A673 (cell line): Measurements from ENCODE around the gene MAN1C1. TPM values are rescaled to one million over a fixed set of nuclear protein-coding genes. Genes with fewer than 3 reads are reported as not detected.

Source experiments
- BruUV-seq: library from RNA; stranded (reverse); fragments of 400-500 nt; replicated peaks from 2 replicates; lab custom pipeline; 2021; lab: Mats Ljungman, UMichigan
- CTCF ChIA-PET: fragments of 300-600 bp; sonication (Branson Sonifier 250); formaldehyde crosslinking; loops from one replicate; lab custom pipeline; 2022; ENCODE audit warnings: antibody characterized with exemption; lab: Charles Lee
- POLR2A ChIA-PET: fragments of 300-600 bp; sonication (Branson Sonifier 250); formaldehyde crosslinking; loops from one replicate; lab custom pipeline; 2022; ENCODE audit warnings: antibody characterized with exemption; ENCODE audit not compliant: low non-redundant PET; lab: Charles Lee
- DNase-seq: peaks from one replicate; pipeline ENCODE4 v3.0.0-alpha.2; 2015; ENCODE audit warnings: low spot score
- H3K27ac ChIP-seq: fragments of 200-600 bp; sonication (generic); 2 replicates; pipeline ENCODE4 v1.5.1; 2016; ENCODE audit warnings: mixed run types, low read depth, mild to moderate bottlenecking, mixed read lengths, antibody characterized with exemption, low read length; ENCODE audit not compliant: poor library complexity, severe bottlenecking
- H3K27me3 ChIP-seq: fragments of 200-600 bp; sonication (generic); replicated peaks from 2 replicates; pipeline ENCODE4 v1.6.1; 2017; ENCODE audit warnings: mixed run types, low read depth, mild to moderate bottlenecking, mixed read lengths, antibody characterized with exemption, low read length; ENCODE audit not compliant: insufficient read depth, poor library complexity
- H3K36me3 ChIP-seq: fragments of 200-600 bp; sonication (generic); 2 replicates; pipeline ENCODE4 v1.6.1; 2016; ENCODE audit warnings: mixed run types, mild to moderate bottlenecking, mixed read lengths, antibody characterized with exemption, low read length; ENCODE audit not compliant: insufficient read depth, poor library complexity, severe bottlenecking
- H3K4me1 ChIP-seq: fragments of 200-600 bp; sonication (generic); 2 replicates; pipeline ENCODE4 v1.6.1; 2017; ENCODE audit warnings: mixed run types, mild to moderate bottlenecking, mixed read lengths, antibody characterized with exemption, low read length; ENCODE audit not compliant: insufficient read depth, poor library complexity, severe bottlenecking
- H3K4me3 ChIP-seq: fragments of 200-600 bp; sonication (generic); 2 replicates; pipeline ENCODE4 v1.5.1; 2016; ENCODE audit warnings: low read depth, mixed run types, mild to moderate bottlenecking, mixed read lengths, low read length; ENCODE audit not compliant: poor library complexity, severe bottlenecking
- H3K9me3 ChIP-seq: fragments of 200-600 bp; sonication (generic); 2 replicates; pipeline ENCODE4 v1.6.1; 2016; ENCODE audit warnings: mixed run types, low read depth, mild to moderate bottlenecking, mixed read lengths, antibody characterized with exemption, low read length; ENCODE audit not compliant: poor library complexity, severe bottlenecking
- CTCF ChIP-seq: fragments of 300-800, 200-600 bp; sonication (generic); conservative IDR thresholded peaks from 2 replicates; pipeline ENCODE4 v1.5.1; 2017; ENCODE audit warnings: low read depth, mild to moderate bottlenecking, antibody characterized with exemption, low read length, moderate library complexity, mixed read lengths
- EZH2 ChIP-seq: fragments of 200-600 bp; sonication (generic); IDR thresholded peaks from 2 replicates; pipeline ENCODE4 v1.6.1; 2017; ENCODE audit warnings: borderline replicate concordance, low read depth, mild to moderate bottlenecking, mixed read lengths, antibody characterized with exemption, low read length; ENCODE audit not compliant: poor library complexity, severe bottlenecking
- intact Hi-C: fragments of 100-400 bp; cut with micrococcal nuclease; formaldehyde crosslinking; loops from one replicate; pipeline ENCODE4 v1.10.0; 2022; ENCODE audit not compliant: unreplicated experiment
- total RNA-seq: library from RNA; stranded (reverse); gene quantifications from 2 replicates; pipeline ENCODE4 v1.2.3, GENCODE V29; 2021

Gene MAN1C1
- total RNA-seq, 1 experiment from 2014 or later = 0.21 TPM

- intact Hi-C loops = no loop called here
- POLR2A ChIA-PET = interaction anchor here (0.5 kb wide), 1 partner anchor 31 kb away, joined by 3 read pairs; no protein-coding TSS in a partner anchor
Measured at GRCh38 chr1:25809283-25809926, 192.8 kb downstream of the MAN1C1 start.

GRCh38 chr1:25809929-25810328, 193.3 kb downstream of the MAN1C1 start:
- intact Hi-C loops = loop anchor here (5.0 kb wide), 1 partner anchor 193 kb away; the partner anchor contains the start of gene MAN1C1

More at GRCh38 chr1:25809283-25809926, 192.8 kb downstream of the MAN1C1 start:
- Histone ChIP-seq H3K4me3 (no peak overlapping the region), H3K36me3 (peaks cover 3% of the 10 kb centered on the region), H3K27me3 (no peaks in the 10 kb centered on the region), H3K27ac (no peak overlapping the region), H3K4me1 (no peaks in the 10 kb centered on the region), H3K9me3 (no peaks in the 10 kb centered on the region)
- CTCF ChIA-PET = no interaction called here
- no TSS peak for BruUV-seq
- TF ChIP-seq CTCF (no peak), EZH2 (no peak)
- no peak for DNase-seq

More at GRCh38 chr1:25809929-25810328, 193.3 kb downstream of the MAN1C1 start:
- no peaks in the 10 kb centered on the region for H3K4me1 ChIP-seq
- H3K27ac ChIP-seq = no peak overlapping the region
- no peaks in the 10 kb centered on the region for H3K27me3 ChIP-seq
- H3K9me3 ChIP-seq = no peaks in the 10 kb centered on the region
- H3K4me3 ChIP-seq = no peak overlapping the region
- BruUV-seq = no TSS peak
- H3K36me3 ChIP-seq = peaks cover 3% of the 10 kb centered on the region
- ChIA-PET CTCF (interaction anchor here (0.5 kb wide), 1 partner anchor 1764 kb away, joined by 4 read pairs; no protein-coding TSS in a partner anchor), POLR2A (no interaction called here)
- no peak for DNase-seq
- TF ChIP-seq CTCF = no peak
- TF ChIP-seq EZH2 = no peak
